ENCODE measurements around the gene GFER.

GFER gene

DNA sequence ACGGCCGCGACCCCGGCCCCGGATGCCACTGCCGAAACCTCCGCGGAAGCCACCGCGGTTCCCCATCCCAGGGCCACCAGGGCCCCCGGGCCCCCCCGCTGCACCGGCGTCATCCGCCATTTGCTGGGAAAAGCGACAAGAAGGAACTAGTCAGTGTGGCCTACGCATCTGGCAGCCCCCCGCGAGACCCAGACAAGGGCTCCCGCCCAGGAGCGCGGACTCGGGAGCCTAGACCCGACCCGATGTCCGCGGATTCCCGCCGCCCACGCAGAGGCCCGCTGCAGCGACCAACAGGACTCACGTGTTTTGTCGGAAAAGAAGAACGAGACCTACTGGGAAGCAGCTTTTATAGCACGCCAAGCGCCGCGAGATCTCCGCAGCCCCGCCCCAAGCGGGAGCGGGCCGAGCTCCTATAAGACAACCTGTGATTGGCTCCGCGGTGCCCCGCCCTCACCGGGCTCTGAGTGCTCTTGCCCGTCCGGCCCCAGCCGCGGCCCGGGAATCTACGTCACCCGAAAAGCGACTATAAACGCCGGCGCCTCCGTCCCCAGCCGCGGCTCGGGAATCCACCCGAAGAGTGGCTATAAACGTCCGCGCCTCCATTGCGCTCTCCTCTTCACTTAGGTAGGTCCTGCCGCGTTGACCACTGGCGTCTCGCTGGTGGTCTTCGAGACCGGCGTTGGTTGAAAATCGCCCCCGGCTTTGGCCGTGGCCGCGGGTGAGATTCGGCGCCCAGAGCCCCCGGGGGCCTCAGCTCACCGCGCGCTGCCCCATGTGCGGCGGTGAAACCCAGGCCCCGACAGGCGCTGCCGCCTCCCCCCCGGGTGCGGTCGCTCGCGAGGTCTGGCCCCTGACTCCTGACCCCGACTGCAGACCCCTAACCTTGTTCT is 19.2 kb upstream of the GFER start, which contains the start of gene RPS2 (continued):
- TF ChIP-seq ZNF692 (tag by site-specific recombination; IDR thresholded peaks at IDR 0.05), result peak; percentile 52; the same call in 1 of the 2 replicates
- peak; percentile 84 for TF ChIP-seq ZXDB (tag by site-specific recombination; IDR thresholded peaks at IDR 0.05)
- TF ChIP-seq ZNF169 (tag by site-specific recombination; IDR thresholded peaks at IDR 0.05), result no peak
- TF ChIP-seq ZNF18 (tag by site-specific recombination; IDR thresholded peaks at IDR 0.05), result 0 out of 2 replicates have a peak, but pooled peaks have one; percentile 12
- no peak for TF ChIP-seq ZSCAN23 (tag by site-specific recombination; IDR thresholded peaks at IDR 0.05)
- TF ChIP-seq ZNF521 (tag by site-specific recombination; IDR thresholded peaks at IDR 0.05), result no peak
- no peak for TF ChIP-seq ZNF155 (tag by site-specific recombination; IDR thresholded peaks at IDR 0.05)
- TF ChIP-seq, protein P1, sequence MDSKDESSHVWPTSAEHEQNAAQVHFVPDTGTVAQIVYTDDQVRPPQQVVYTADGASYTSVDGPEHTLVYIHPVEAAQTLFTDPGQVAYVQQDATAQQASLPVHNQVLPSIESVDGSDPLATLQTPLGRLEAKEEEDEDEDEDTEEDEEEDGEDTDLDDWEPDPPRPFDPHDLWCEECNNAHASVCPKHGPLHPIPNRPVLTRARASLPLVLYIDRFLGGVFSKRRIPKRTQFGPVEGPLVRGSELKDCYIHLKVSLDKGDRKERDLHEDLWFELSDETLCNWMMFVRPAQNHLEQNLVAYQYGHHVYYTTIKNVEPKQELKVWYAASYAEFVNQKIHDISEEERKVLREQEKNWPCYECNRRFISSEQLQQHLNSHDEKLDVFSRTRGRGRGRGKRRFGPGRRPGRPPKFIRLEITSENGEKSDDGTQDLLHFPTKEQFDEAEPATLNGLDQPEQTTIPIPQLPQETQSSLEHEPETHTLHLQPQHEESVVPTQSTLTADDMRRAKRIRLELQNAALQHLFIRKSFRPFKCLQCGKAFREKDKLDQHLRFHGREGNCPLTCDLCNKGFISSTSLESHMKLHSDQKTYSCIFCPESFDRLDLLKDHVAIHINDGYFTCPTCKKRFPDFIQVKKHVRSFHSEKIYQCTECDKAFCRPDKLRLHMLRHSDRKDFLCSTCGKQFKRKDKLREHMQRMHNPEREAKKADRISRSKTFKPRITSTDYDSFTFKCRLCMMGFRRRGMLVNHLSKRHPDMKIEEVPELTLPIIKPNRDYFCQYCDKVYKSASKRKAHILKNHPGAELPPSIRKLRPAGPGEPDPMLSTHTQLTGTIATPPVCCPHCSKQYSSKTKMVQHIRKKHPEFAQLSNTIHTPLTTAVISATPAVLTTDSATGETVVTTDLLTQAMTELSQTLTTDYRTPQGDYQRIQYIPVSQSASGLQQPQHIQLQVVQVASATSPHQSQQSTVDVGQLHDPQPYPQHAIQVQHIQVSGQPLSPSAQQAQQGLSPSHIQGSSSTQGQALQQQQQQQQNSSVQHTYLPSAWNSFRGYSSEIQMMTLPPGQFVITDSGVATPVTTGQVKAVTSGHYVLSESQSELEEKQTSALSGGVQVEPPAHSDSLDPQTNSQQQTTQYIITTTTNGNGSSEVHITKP (tag by site-specific recombination; IDR thresholded peaks at IDR 0.05), result 0 out of 2 replicates have a peak, but pooled peaks have one; percentile 9
- no peak for TF ChIP-seq ZNF585B (tag by site-specific recombination; IDR thresholded peaks at IDR 0.05)
- 0 out of 2 replicates have a peak, but pooled peaks have one; percentile 35 for TF ChIP-seq ZIC2 (tag by site-specific recombination; IDR thresholded peaks at IDR 0.05)
- TF ChIP-seq INSM2 (tag by site-specific recombination; IDR thresholded peaks at IDR 0.05), result no peak; the same call in 1 of the 2 replicates
- TF ChIP-seq ZBTB44 (tag by site-specific recombination; IDR thresholded peaks at IDR 0.05), result peak; percentile 42; the same call in 1 of the 2 replicates
- TF ChIP-seq FEZF1 (tag by site-specific recombination; IDR thresholded peaks at IDR 0.05), result no peak
- TF ChIP-seq ZNF274 (IDR thresholded peaks at IDR 0.05; ENCODE audit: low read length), result no peak
- no peak for TF ChIP-seq ZNF274 (tag by site-specific recombination; IDR thresholded peaks at IDR 0.05; ENCODE audit: borderline replicate concordance)
- peak; percentile 88 for TF ChIP-seq KLF8 (tag by site-specific recombination; IDR thresholded peaks at IDR 0.05)
- no peak for TF ChIP-seq ZNF558 (tag by site-specific recombination; IDR thresholded peaks at IDR 0.05)
- no peak for TF ChIP-seq ZNF529 (tag by site-specific recombination; IDR thresholded peaks at IDR 0.05; ENCODE audit: insufficient replicate concordance)
- no peak for TF ChIP-seq ZNF658 (tag by site-specific recombination; IDR thresholded peaks at IDR 0.05)
- no peak for TF ChIP-seq ZNF211 (tag by site-specific recombination; IDR thresholded peaks at IDR 0.05; ENCODE audit: low read depth)
- TF ChIP-seq ZNF140 (tag by site-specific recombination; IDR thresholded peaks at IDR 0.05), result no peak
- TF ChIP-seq ZNF416 (tag by site-specific recombination; IDR thresholded peaks at IDR 0.05), result no peak
- no peak; the same call in 1 of the 2 replicates for TF ChIP-seq WT1 (tag by site-specific recombination; IDR thresholded peaks at IDR 0.05)
- TF ChIP-seq ZNF629 (tag by site-specific recombination; IDR thresholded peaks at IDR 0.05), result peak; percentile 85
- TF ChIP-seq ZNF621 (tag by site-specific recombination; IDR thresholded peaks at IDR 0.05), result no peak
- TF ChIP-seq SP3 (tag by site-specific recombination; IDR thresholded peaks at IDR 0.05), result peak; percentile 94
- TF ChIP-seq PATZ1 (tag by site-specific recombination; IDR thresholded peaks at IDR 0.05), result peak; percentile 70
- no peak for TF ChIP-seq ZNF112 (tag by site-specific recombination; IDR thresholded peaks at IDR 0.05)
